OCI-LY3 (cell line): Measurements from ENCODE around the gene TCF12.

Experiments used
- H2AFZ ChIP-seq: fragments of 200-600, 300-600 bp; shearing (Covaris generic); 2 replicates; pipeline ENCODE4 v1.6.0; 2014; ENCODE audit warnings: antibody characterized with exemption, low read depth, low read length
- H3K27ac ChIP-seq: fragments of 200-600, 300-600 bp; sonication (generic); 2 replicates; pipeline ENCODE4 v1.5.1; 2014; ENCODE audit warnings: mild to moderate bottlenecking, low read length, moderate library complexity, mixed read lengths
- H3K27me3 ChIP-seq: fragments of 200-600, 300-600 bp; sonication (generic); 2 replicates; pipeline ENCODE4 v1.6.1; 2014; ENCODE audit warnings: low read depth, low read length, mixed read lengths
- H3K36me3 ChIP-seq: fragments of 200-600, 300-600 bp; sonication (generic); replicated peaks from 2 replicates; pipeline ENCODE3; 2014; ENCODE audit warnings: low read depth, low read length, mixed read lengths
- H3K4me1 ChIP-seq: fragments of 300-600, 200-600 bp; sonication (generic); 2 replicates; pipeline ENCODE4 v1.6.1; 2014; ENCODE audit warnings: low read length, mixed read lengths
- H3K4me2 ChIP-seq: fragments of 200-600, 300-600 bp; sonication (generic); 2 replicates; pipeline ENCODE4 v1.6.1; 2014; ENCODE audit warnings: low read length, mixed read lengths
- H3K4me3 ChIP-seq: fragments of 300-600, 200-600 bp; sonication (generic); 2 replicates; pipeline ENCODE4 v1.5.1; 2014; ENCODE audit warnings: antibody characterized with exemption, mild to moderate bottlenecking, low read length, moderate library complexity
- H3K79me2 ChIP-seq: fragments of 300-600, 200-600 bp; shearing (Covaris generic); 2 replicates; pipeline ENCODE4 v1.6.1; 2014; ENCODE audit warnings: mild to moderate bottlenecking, low read length, mixed read lengths
- H3K9ac ChIP-seq: fragments of 300-600, 200-600 bp; shearing (Covaris generic); 2 replicates; pipeline ENCODE4 v1.6.0; 2014; ENCODE audit warnings: mild to moderate bottlenecking, low read length, moderate library complexity
- H3K9me3 ChIP-seq: fragments of 200-600, 300-600 bp; shearing (Covaris generic); 2 replicates; pipeline ENCODE4 v1.6.1; 2014; ENCODE audit warnings: low read length, mixed read lengths; ENCODE audit not compliant: insufficient read depth
- H4K20me1 ChIP-seq: fragments of 200-600, 300-600 bp; sonication (generic); 2 replicates; pipeline ENCODE4 v1.6.1; 2016; ENCODE audit warnings: low read length, mixed read lengths; ENCODE audit not compliant: insufficient read depth
- EZH2phosphoT487 ChIP-seq: fragments of 200-600 bp; shearing (Covaris generic); IDR thresholded peaks from 2 replicates; pipeline ENCODE4 v1.6.1; 2018; ENCODE audit warnings: antibody characterized with exemption, mixed run types, low read depth
- TF ChIP-seq, protein P1 (sequence below): fragments of 200-600, 300-600 bp; sonication (generic); IDR thresholded peaks from 2 replicates; pipeline ENCODE4 v1.5.1; 2014; ENCODE audit warnings: antibody characterized with exemption, low read length, low read depth

The TCF12 gene

DNA sequence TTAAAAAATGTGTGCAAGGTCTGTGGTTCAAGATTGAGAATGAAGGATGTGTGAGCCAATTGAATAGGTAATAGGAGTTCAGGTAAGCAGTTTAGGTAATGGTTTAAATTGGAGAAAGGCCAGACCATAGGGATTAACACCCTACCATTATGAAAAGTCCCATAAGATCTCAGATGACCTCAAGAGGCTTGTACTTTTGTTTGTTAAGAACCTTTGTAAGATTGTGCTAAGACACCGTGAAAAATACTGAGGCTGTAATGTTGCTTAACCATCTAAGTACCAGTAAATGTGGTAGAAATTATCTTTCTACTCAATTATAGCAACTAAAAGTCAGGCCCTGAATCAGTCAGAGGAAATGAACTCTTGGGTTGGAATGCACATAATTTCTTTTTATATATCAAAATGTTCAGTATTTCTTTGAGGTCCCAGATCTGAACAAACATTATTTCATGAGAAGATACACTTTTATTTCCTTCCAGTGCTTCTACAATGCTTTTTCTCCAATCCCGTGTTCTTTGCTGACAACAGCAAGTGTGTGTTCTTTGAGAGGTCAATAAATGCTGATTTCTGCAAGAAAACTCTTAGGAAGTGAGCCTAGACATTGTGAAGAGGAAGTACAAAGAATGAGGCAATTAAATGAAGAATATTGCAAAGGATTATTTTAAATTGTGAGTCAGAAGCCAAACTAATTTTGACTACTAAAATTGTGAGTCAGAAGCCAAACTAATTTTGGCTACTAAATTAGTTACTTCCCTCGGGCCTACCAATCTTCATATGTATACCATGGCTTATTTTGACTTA, 66.4 kb downstream of the TCF12 start:
- Histone ChIP-seq H3K27ac (no peak overlapping the region), H2AFZ (no peak overlapping the region), H3K9me3 (no peaks in the 10 kb centered on the region), H3K79me2 (peaks cover 42% of the 10 kb centered on the region), H4K20me1 (peaks cover 17% of the 10 kb centered on the region), H3K27me3 (no peaks in the 10 kb centered on the region), H3K4me1 (peaks cover 15% of the 10 kb centered on the region), H3K4me2 (no peak overlapping the region), H3K9ac (no peak overlapping the region), H3K4me3 (no peak overlapping the region), H3K36me3 (no peaks in the 10 kb centered on the region)
- TF ChIP-seq EZH2phosphoT487, result no peak
- TF ChIP-seq, protein P1, sequence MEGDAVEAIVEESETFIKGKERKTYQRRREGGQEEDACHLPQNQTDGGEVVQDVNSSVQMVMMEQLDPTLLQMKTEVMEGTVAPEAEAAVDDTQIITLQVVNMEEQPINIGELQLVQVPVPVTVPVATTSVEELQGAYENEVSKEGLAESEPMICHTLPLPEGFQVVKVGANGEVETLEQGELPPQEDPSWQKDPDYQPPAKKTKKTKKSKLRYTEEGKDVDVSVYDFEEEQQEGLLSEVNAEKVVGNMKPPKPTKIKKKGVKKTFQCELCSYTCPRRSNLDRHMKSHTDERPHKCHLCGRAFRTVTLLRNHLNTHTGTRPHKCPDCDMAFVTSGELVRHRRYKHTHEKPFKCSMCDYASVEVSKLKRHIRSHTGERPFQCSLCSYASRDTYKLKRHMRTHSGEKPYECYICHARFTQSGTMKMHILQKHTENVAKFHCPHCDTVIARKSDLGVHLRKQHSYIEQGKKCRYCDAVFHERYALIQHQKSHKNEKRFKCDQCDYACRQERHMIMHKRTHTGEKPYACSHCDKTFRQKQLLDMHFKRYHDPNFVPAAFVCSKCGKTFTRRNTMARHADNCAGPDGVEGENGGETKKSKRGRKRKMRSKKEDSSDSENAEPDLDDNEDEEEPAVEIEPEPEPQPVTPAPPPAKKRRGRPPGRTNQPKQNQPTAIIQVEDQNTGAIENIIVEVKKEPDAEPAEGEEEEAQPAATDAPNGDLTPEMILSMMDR, result no peak

DNA sequence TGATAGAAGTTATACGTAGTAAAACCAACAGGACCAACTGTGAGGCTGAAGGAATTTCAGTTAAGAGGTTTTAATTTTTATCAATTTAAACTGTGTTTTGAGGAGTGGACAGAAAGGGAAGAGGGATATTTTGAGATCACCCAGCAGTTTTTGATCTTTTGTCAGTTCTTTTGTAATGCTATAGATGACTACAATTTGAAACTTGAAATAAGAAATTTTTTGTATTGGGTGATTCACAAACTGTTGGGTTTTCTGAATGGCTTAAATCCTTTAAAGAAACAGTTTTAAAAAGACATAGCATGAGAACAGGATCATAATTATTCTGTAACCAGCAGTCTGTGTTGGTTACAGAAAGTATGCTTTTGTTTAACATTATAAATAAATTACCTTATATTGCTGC, 67.4 kb downstream of the TCF12 start:
- Histone ChIP-seq H3K79me2 (peaks cover 42% of the 10 kb centered on the region), H3K27ac (no peak overlapping the region), H3K4me1 (peaks cover 20% of the 10 kb centered on the region), H3K4me2 (no peak overlapping the region), H2AFZ (no peak overlapping the region), H3K27me3 (no peaks in the 10 kb centered on the region), H4K20me1 (peaks cover 17% of the 10 kb centered on the region), H3K9me3 (no peaks in the 10 kb centered on the region), H3K4me3 (no peak overlapping the region), H3K9ac (no peak overlapping the region), H3K36me3 (no peaks in the 10 kb centered on the region)
- TF ChIP-seq, protein P1, result no peak

DNA sequence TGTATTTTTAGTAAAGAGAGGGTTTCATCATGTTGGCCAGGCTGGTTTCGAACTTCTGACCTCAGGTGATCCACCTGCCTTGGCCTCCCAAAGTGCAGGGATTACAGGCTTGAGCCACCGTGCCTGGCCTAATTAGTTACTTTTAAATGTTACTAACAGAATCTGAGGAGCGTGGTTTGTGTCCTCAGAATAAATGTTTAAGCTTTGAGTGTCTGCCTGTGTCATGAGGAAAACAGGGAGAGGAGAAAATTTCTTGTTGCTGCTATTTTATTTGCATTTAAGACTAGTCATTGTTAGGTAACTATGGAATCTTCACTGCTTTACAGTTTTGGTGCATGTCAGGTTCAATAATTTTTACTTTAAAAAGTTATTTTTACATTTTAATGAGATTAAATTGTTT, 68.8 kb downstream of the TCF12 start:
- Histone ChIP-seq H2AFZ (no peak overlapping the region), H3K9me3 (no peaks in the 10 kb centered on the region), H4K20me1 (peaks cover 12% of the 10 kb centered on the region), H3K9ac (no peak overlapping the region), H3K4me3 (no peak overlapping the region), H3K4me2 (no peak overlapping the region), H3K27me3 (no peaks in the 10 kb centered on the region), H3K36me3 (no peaks in the 10 kb centered on the region), H3K79me2 (peaks cover 42% of the 10 kb centered on the region), H3K27ac (no peak overlapping the region), H3K4me1 (peaks cover 20% of the 10 kb centered on the region)
- no peak for TF ChIP-seq EZH2phosphoT487
- TF ChIP-seq, protein P1, result no peak

DNA sequence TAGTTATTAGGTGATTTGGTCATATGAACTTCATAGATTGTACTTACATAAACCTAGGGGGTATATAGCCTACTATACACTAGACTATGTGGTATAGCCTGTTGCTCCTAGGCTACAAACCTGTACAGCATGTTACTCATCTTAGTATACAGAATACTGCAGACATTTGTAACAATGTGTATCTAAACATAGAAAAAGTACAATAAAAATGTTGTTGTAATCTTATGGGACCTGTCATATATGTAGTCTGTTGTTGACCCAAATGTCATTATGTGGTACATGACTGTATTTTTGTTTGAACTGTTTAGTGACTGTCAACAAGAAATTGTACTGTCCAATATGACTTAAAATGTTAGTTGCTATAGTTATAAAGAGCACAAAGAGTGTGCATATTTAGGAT, 69.8 kb downstream of the TCF12 start:
- Histone ChIP-seq H3K4me2 (no peak overlapping the region), H3K27ac (no peak overlapping the region), H3K4me1 (peaks cover 20% of the 10 kb centered on the region), H3K27me3 (no peaks in the 10 kb centered on the region), H3K9me3 (no peaks in the 10 kb centered on the region), H3K4me3 (no peak overlapping the region), H2AFZ (no peak overlapping the region), H4K20me1 (peaks cover 12% of the 10 kb centered on the region), H3K79me2 (peaks cover 36% of the 10 kb centered on the region), H3K9ac (no peak overlapping the region), H3K36me3 (peaks cover 1% of the 10 kb centered on the region)
- TF ChIP-seq, protein P1, result no peak
- no peak for TF ChIP-seq EZH2phosphoT487
